Hippocampal formation (tissue), 2 donors: ENCODE measurements around the gene SENP3.

Experiments used
- DNase-seq, 2 donors: peaks; one replicate each; lab custom pipeline; 2025; lab: John Stamatoyannopoulos, UW

SENP3 gene

GRCh38 chr17:7561589-7562207 is at the start of gene SENP3:
SENP3 (plus strand) TSS chr17:7561919; CDS start chr17:7563077, 1,158 bp downstream.
- peak; percentile 74 to 80 for DNase-seq

- no peak for DNase-seq
Observed at GRCh38 chr17:7512105-7512504, 49.6 kb upstream of the SENP3 start.

- DNase-seq = no peak
Observed at GRCh38 chr17:7512824-7513540, 48.7 kb upstream of the SENP3 start.

GRCh38 chr17:7513850-7514419 is 47.8 kb upstream of the SENP3 start:
- DNase-seq = no peak

GRCh38 chr17:7515911-7516610 is 45.7 kb upstream of the SENP3 start:
- no peak for DNase-seq

- DNase-seq = no peak
Observed at GRCh38 chr17:7523033-7523432, 38.7 kb upstream of the SENP3 start.

- DNase-seq = no peak
Observed at GRCh38 chr17:7528842-7529241, 32.9 kb upstream of the SENP3 start.

- no peak for DNase-seq
Observed at GRCh38 chr17:7530023-7530900, 31.5 kb upstream of the SENP3 start.

GRCh38 chr17:7538050-7538449 is 23.7 kb upstream of the SENP3 start:
- no peak for DNase-seq

- DNase-seq = no peak
Observed at GRCh38 chr17:7538891-7539545, 22.7 kb upstream of the SENP3 start.

GRCh38 chr17:7541074-7541621 is 20.6 kb upstream of the SENP3 start:
- no peak for DNase-seq

GRCh38 chr17:7544911-7545310 is 16.8 kb upstream of the SENP3 start:
- no peak for DNase-seq

- DNase-seq = peak in 1 of 2 donors; percentile 38
Observed at GRCh38 chr17:7548585-7549400, 12.9 kb upstream of the SENP3 start, which contains the start of gene TNFSF12. TNFSF12 (plus strand) TSS chr17:7549058; CDS start chr17:7549154, 96 bp downstream.

GRCh38 chr17:7549401-7550055 is 12.2 kb upstream of the SENP3 start:
- DNase-seq = peak in 1 of 2 donors; percentile 6

- DNase-seq = no peak
Observed at GRCh38 chr17:7550344-7550743, 11.4 kb upstream of the SENP3 start.

- DNase-seq = no peak
Observed at GRCh38 chr17:7551396-7551795, 10.3 kb upstream of the SENP3 start.

GRCh38 chr17:7552621-7553051 is 9.1 kb upstream of the SENP3 start:
- DNase-seq = no peak

GRCh38 chr17:7553356-7553755 is 8.4 kb upstream of the SENP3 start:
- DNase-seq = no peak

GRCh38 chr17:7555320-7555948 is 6.3 kb upstream of the SENP3 start:
- no peak for DNase-seq
